H1 (cell line): ENCODE measurements around the gene DDR1. TPM values are rescaled to one million over a fixed set of nuclear protein-coding genes. Genes with fewer than 3 reads are reported as not detected.

ENCODE experiments used
- CTCF ChIA-PET: fragments of 300-600 bp; sonication (Branson Sonifier 250); formaldehyde crosslinking; loops from one replicate; lab custom pipeline; 2021; ENCODE audit not compliant: partially characterized antibody; lab: Charles Lee
- POLR2A ChIA-PET: fragments of 300-600 bp; sonication (Branson Sonifier 250); formaldehyde crosslinking; loops from one replicate; lab custom pipeline; 2021; ENCODE audit warnings: inconsistent platforms; ENCODE audit not compliant: partially characterized antibody; lab: Charles Lee
- DNase-seq, 2 experiments: peaks; one replicate each; pipeline versions ENCODE4 v3.0.0 to v3.0.0-alpha.2; 2010 to 2022; ENCODE audit warnings: low spot score in 2 of 2, low read depth in 1 of 2, mixed read lengths in 1 of 2
- FAIRE-seq: peaks from 2 replicates; lab custom pipeline; 2011; peaks lifted over from hg19 to GRCh38; lab: Jason Lieb, UNC
- H2AFZ ChIP-seq: 2 replicates; pipeline ENCODE4 v1.8.1; 2012; ENCODE audit warnings: low read length, inconsistent platforms
- H2AK5ac ChIP-seq: 2 replicates; pipeline ENCODE4 v1.6.1; 2013; ENCODE audit warnings: low read depth, low read length
- H2BK120ac ChIP-seq: replicated peaks from 2 replicates; pipeline ENCODE3; 2013; ENCODE audit warnings: low read depth, low read length, inconsistent platforms
- H2BK12ac ChIP-seq: 2 replicates; pipeline ENCODE4 v1.6.1; 2013; ENCODE audit warnings: low read depth, low read length
- H2BK15ac ChIP-seq: 2 replicates; pipeline ENCODE4 v1.6.1; 2013; ENCODE audit warnings: low read length
- H2BK20ac ChIP-seq: 2 replicates; pipeline ENCODE4 v1.6.1; 2013; ENCODE audit warnings: low read length
- H2BK5ac ChIP-seq: 2 replicates; pipeline ENCODE4 v1.6.1; 2013; ENCODE audit warnings: low read depth, low read length
- H3K14ac ChIP-seq: 2 replicates; pipeline ENCODE4 v1.6.1; 2013; ENCODE audit warnings: inconsistent platforms; ENCODE audit not compliant: insufficient read length
- H3K18ac ChIP-seq: 2 replicates; pipeline ENCODE4 v1.6.1; 2013; ENCODE audit warnings: low read length; ENCODE audit errors: extremely low read depth
- H3K23ac ChIP-seq: 2 replicates; pipeline ENCODE4 v1.6.1; 2013; ENCODE audit warnings: inconsistent platforms; ENCODE audit not compliant: insufficient read length
- H3K23me2 ChIP-seq: 2 replicates; pipeline ENCODE4 v1.6.1; 2013; ENCODE audit warnings: low read depth, low read length
- H3K27ac ChIP-seq: 2 replicates; pipeline ENCODE4 v1.6.1; 2011; ENCODE audit warnings: low read depth, low read length, inconsistent platforms
- H3K27me3 ChIP-seq, 4 experiments: replicated peaks in 1 of 4; 1 replicate in 1 of 4; 2 replicates in 3 of 4; pipeline versions ENCODE4 v1.6.1 to v1.8.1; 2011 to 2013; ENCODE audit warnings: low read length in 3 of 4, mild to moderate bottlenecking in 3 of 4, inconsistent platforms in 2 of 4, mixed read lengths in 2 of 4, moderate library complexity in 1 of 4; ENCODE audit not compliant: control insufficient read depth in 3 of 4, insufficient read depth in 3 of 4; ENCODE audit errors: extremely low read depth in 1 of 4
- H3K36me3 ChIP-seq, 4 experiments: 2 replicates each; pipeline versions ENCODE4 v1.6.1 to v1.8.1; 2011 to 2013; ENCODE audit warnings: mild to moderate bottlenecking in 4 of 4, low read length in 3 of 4, moderate library complexity in 2 of 4, control low read depth in 1 of 4, inconsistent platforms in 1 of 4; ENCODE audit not compliant: insufficient read depth in 4 of 4, control insufficient read depth in 2 of 4
- H3K4ac ChIP-seq: replicated peaks from 2 replicates; pipeline ENCODE3; 2013; ENCODE audit warnings: low read length, low read depth, mixed read lengths, inconsistent platforms; ENCODE audit not compliant: insufficient read length
- H3K4me1 ChIP-seq, 4 experiments: replicated peaks in 1 of 4; 1 replicate in 1 of 4; 2 replicates in 3 of 4; pipeline versions ENCODE4 v1.6.1 to v1.8.1; 2011 to 2013; ENCODE audit warnings: low read length in 3 of 4, inconsistent platforms in 2 of 4, mixed read lengths in 1 of 4; ENCODE audit not compliant: insufficient read depth in 4 of 4, control insufficient read depth in 3 of 4
- H3K4me2 ChIP-seq, 2 experiments: 2 replicates each; pipeline versions ENCODE4 v1.6.1 to v1.8.1; 2011 to 2013; ENCODE audit warnings: low read depth in 2 of 2, low read length in 2 of 2, control low read depth in 1 of 2, inconsistent platforms in 1 of 2, mild to moderate bottlenecking in 1 of 2; ENCODE audit not compliant: insufficient read depth in 1 of 2
- H3K4me3 ChIP-seq, 4 experiments: fragments of 200-600, 300-600 bp in 1 of 4; sonication (generic), shearing (Covaris generic), sonication (Bioruptor Twin) in 1 of 4; 2 replicates each; pipeline versions ENCODE4 v1.5.1 to v1.8.1; 2011 to 2016; ENCODE audit warnings: low read length in 4 of 4, low read depth in 3 of 4, control low read depth in 2 of 4, inconsistent platforms in 2 of 4, mild to moderate bottlenecking in 2 of 4, mixed read lengths in 1 of 4, moderate library complexity in 1 of 4; ENCODE audit not compliant: insufficient read depth in 2 of 4; ENCODE audit errors: extremely low read depth in 1 of 4
- H3K56ac ChIP-seq: replicated peaks from 2 replicates; pipeline ENCODE3; 2013; ENCODE audit warnings: low read depth, mild to moderate bottlenecking, mixed read lengths, low read length, inconsistent platforms; ENCODE audit not compliant: insufficient read length
- H3K79me1 ChIP-seq: 2 replicates; pipeline ENCODE4 v1.6.1; 2013; ENCODE audit warnings: low read depth, low read length, control low read depth
- H3K79me2 ChIP-seq, 2 experiments: 2 replicates each; pipeline versions ENCODE4 v1.6.1 to v1.8.1; 2012 to 2013; ENCODE audit warnings: low read length in 2 of 2, mild to moderate bottlenecking in 2 of 2, inconsistent platforms in 1 of 2; ENCODE audit not compliant: insufficient read depth in 2 of 2, control insufficient read depth in 1 of 2
- H3K9ac ChIP-seq, 4 experiments: replicated peaks in 1 of 4; 1 replicate in 1 of 4; 2 replicates in 3 of 4; pipeline versions ENCODE4 v1.6.1 to v1.8.1; 2011 to 2013; ENCODE audit warnings: low read depth in 3 of 4, low read length in 3 of 4, control low read depth in 2 of 4, mild to moderate bottlenecking in 2 of 4, moderate library complexity in 2 of 4, inconsistent platforms in 1 of 4; ENCODE audit errors: extremely low read depth in 1 of 4
- H3K9me3 ChIP-seq, 2 experiments: 2 replicates each; pipeline versions ENCODE4 v1.6.1 to v1.8.1; 2012 to 2013; ENCODE audit warnings: mild to moderate bottlenecking in 2 of 2, moderate library complexity in 2 of 2, control low read depth in 1 of 2, inconsistent platforms in 1 of 2, low read depth in 1 of 2, low read length in 1 of 2, mixed read lengths in 1 of 2; ENCODE audit not compliant: insufficient read depth in 2 of 2
- H4K20me1 ChIP-seq, 2 experiments: replicated peaks in 1 of 2; 2 replicates each; pipeline versions ENCODE3 to v1.8.1; 2011 to 2013; ENCODE audit warnings: inconsistent platforms in 2 of 2, low read length in 2 of 2, mild to moderate bottlenecking in 1 of 2; ENCODE audit not compliant: insufficient read depth in 2 of 2, control insufficient read depth in 1 of 2
- H4K5ac ChIP-seq: 2 replicates; pipeline ENCODE4 v1.6.1; 2013; ENCODE audit warnings: low read length, low read depth, mixed read lengths, inconsistent platforms; ENCODE audit not compliant: insufficient read length
- H4K8ac ChIP-seq: 2 replicates; pipeline ENCODE4 v1.8.0; 2013; ENCODE audit warnings: mild to moderate bottlenecking, moderate library complexity, low read length, inconsistent platforms; ENCODE audit not compliant: insufficient read depth; ENCODE audit errors: extremely low read depth
- H4K91ac ChIP-seq: replicated peaks from 2 replicates; pipeline ENCODE3; 2013; ENCODE audit warnings: low read length, mixed read lengths, inconsistent platforms; ENCODE audit not compliant: insufficient read length
- ATF3 ChIP-seq: IDR thresholded peaks from 2 replicates; pipeline ENCODE4 v1.6.1; 2011; ENCODE audit warnings: low read depth, mild to moderate bottlenecking, low read length; ENCODE audit not compliant: insufficient read depth
- JUND ChIP-seq: IDR thresholded peaks from 2 replicates; pipeline ENCODE4 v1.6.1; 2011; ENCODE audit warnings: mild to moderate bottlenecking, improper control_type of control experiment, low read length
- KDM4A ChIP-seq: IDR thresholded peaks from one replicate; pipeline ENCODE4 v1.7.1; 2012; ENCODE audit warnings: low read depth, mild to moderate bottlenecking, moderate library complexity, low read length, inconsistent platforms; ENCODE audit not compliant: severe bottlenecking
- RAD21 ChIP-seq, 2 experiments: IDR thresholded peaks in 1 of 2; conservative IDR thresholded peaks in 1 of 2; 2 replicates each; pipeline ENCODE4 v1.6.1; 2011; ENCODE audit warnings: low read depth in 2 of 2, low read length in 2 of 2, improper control_type of control experiment in 1 of 2, inconsistent platforms in 1 of 2, mild to moderate bottlenecking in 1 of 2, moderate library complexity in 1 of 2
- SIX5 ChIP-seq: IDR thresholded peaks from 2 replicates; pipeline ENCODE4 v1.6.1; 2011; ENCODE audit warnings: mild to moderate bottlenecking, low read depth, low read length
- TEAD4 ChIP-seq: IDR thresholded peaks from 2 replicates; pipeline ENCODE4 v1.6.1; 2012; ENCODE audit warnings: low read depth, low read length, inconsistent platforms, mixed read lengths
- ZNF274 ChIP-seq: IDR thresholded peaks from 2 replicates; pipeline ENCODE4 v1.7.0; 2012; ENCODE audit warnings: low read length, borderline replicate concordance; ENCODE audit errors: extremely low read depth
- WGBS, 2 experiments: shearing (Covaris generic) in 1 of 2; methylation state at CpG; one replicate each; pipeline versions ENCODE4 v1.1.6 to v1.1.7; 2013 to 2015; ENCODE audit warnings: low lambda C conversion rate in 2 of 2, mixed read lengths in 2 of 2, inconsistent platforms in 1 of 2, low coverage in 1 of 2, missing lambda C conversion rate in 1 of 2; ENCODE audit not compliant: insufficient replicate concordance in 2 of 2, insufficient coverage in 1 of 2, insufficient read length in 1 of 2; ENCODE audit errors: extremely low coverage in 1 of 2, missing lambda C conversion rate in 1 of 2; 5-methylcytosine and 5-hydroxymethylcytosine counted together
- polyA plus RNA-seq, 7 experiments: library from polyadenylated mRNA; depleted of rRNA in 3 of 7; stranded (reverse) in 5 of 7; unstranded in 2 of 7; fragments of >200 nt in 5 of 7; fragments of 200-250 nt in 2 of 7; gene quantifications; 1 replicate in 5 of 7; 2 replicates in 1 of 7; 4 replicates in 1 of 7; pipeline versions ENCODE4 v1.2.1 to v1.2.3, GENCODE V29; 2011 to 2013; ENCODE audit warnings: missing spikeins in 2 of 7, mixed read lengths in 2 of 7
- total RNA-seq: library from RNA; stranded (reverse); fragmentation: NEBNext Ultra II Directional; extraction: Animal tissue kit (Norgen Biotek cat#: 25700); gene quantifications from 2 replicates; pipeline ENCODE4 v1.2.1, GENCODE V29; 2021

DDR1 gene
- total and polyA plus RNA-seq, 2 of the 8 experiments (the other 6 are each of a cell fraction or from before 2014, with no cell fraction given) = 99.4 to 181 TPM

GRCh38 chr6:30922447-30922852 is 38.1 kb downstream of the DDR1 start:
- peak overlapping the region; percentile 60; the same call in 1 of the 2 replicates for H2BK5ac ChIP-seq
- WGBS, 2 experiments = 79% methylated on average over 7 of the region's 7 CpGs; no CpG with 5 or more reads in 1 of the 2 experiments
- H4K91ac ChIP-seq = no peak overlapping the region
- no peaks in the 10 kb centered on the region for H3K79me2 ChIP-seq
- no peaks in the 10 kb centered on the region for H3K9me3 ChIP-seq
- H3K79me1 ChIP-seq = no peaks in the 10 kb centered on the region
- no peak overlapping the region for H3K4me3 ChIP-seq
- POLR2A ChIA-PET = interaction anchor here (1.1 to 1.9 kb wide), 3 partner anchors 8 to 21 kb away, joined by 3 to 4 read pairs (median 4); partner anchors contain the start of gene VARS2
- H3K23ac ChIP-seq = no peak overlapping the region
- no peak overlapping the region for H2AK5ac ChIP-seq
- no peaks in the 10 kb centered on the region for H3K23me2 ChIP-seq
- no peak overlapping the region for H2BK12ac ChIP-seq
- no peaks in the 10 kb centered on the region for H4K20me1 ChIP-seq
- peaks cover 0 to 3% (median under 1%) of the 10 kb centered on the region in 4 experiments; a peak in 2 of 7 replicates for H3K4me1 ChIP-seq
- TF ChIP-seq KDM4A (no peak), ATF3 (no peak), ZNF274 (no peak), TEAD4 (no peak), RAD21 (IDR thresholded peaks at IDR 0.05 in 1 of 2, conservative IDR thresholded peaks at IDR 0.05 in 1 of 2; ENCODE audit: low read depth in 2 of 2, low read length in 2 of 2) (0 out of 4 replicates have a peak, but pooled peaks of 1 of the 2 experiments have one; percentile 5), SIX5 (no peak), JUND (peak; percentile 48; the same call in 1 of the 2 replicates)
- no peak overlapping the region for H3K18ac ChIP-seq
- H3K36me3 ChIP-seq = peaks cover 8 to 45% (median 22%) of the 10 kb centered on the region in 4 experiments; a peak in 7 of 8 replicates
- CTCF ChIA-PET = interaction anchor here (1.3 to 16.0 kb wide), 3 partner anchors 8 to 161 kb away, joined by 4 to 285 read pairs (median 51); partner anchors contain the start of gene VARS2
- no peak overlapping the region for H3K14ac ChIP-seq
- FAIRE-seq (no peak), DNase-seq (no peak)
- no peak overlapping the region for H2BK120ac ChIP-seq
- H3K4ac ChIP-seq = peak overlapping the region; percentile 7
- H3K4me2 ChIP-seq = no peak overlapping the region; a peak in 1 of 4 replicates
- no peak overlapping the region for H2AFZ ChIP-seq
- no peak overlapping the region for H3K27ac ChIP-seq
- H3K56ac ChIP-seq = no peak overlapping the region
- no peak overlapping the region for H4K5ac ChIP-seq
- H3K9ac ChIP-seq = no peak overlapping the region
- no peak overlapping the region for H2BK20ac ChIP-seq
- no peak overlapping the region for H2BK15ac ChIP-seq
- H3K27me3 ChIP-seq = no peaks in the 10 kb centered on the region
- H4K8ac ChIP-seq = no peak overlapping the region
